GM12878 (cell line): ENCODE data around the gene GNG12. TPM values are rescaled to one million over a fixed set of nuclear protein-coding genes. Genes with fewer than 3 reads are reported as not detected.

Experiments
- ATAC-seq: fragments of 200-7000 bp; cut with Tn5 transposase; 3 replicates; pipeline ENCODE4 v1.9.1; 2020; ENCODE audit warnings: mild to moderate bottlenecking, moderate library complexity
- BruUV-seq: library from RNA; stranded (reverse); fragments of 400-500 nt; replicated peaks from 2 replicates; lab custom pipeline; 2021; lab: Mats Ljungman, UMichigan
- CTCF ChIA-PET: fragments of 300-600 bp; sonication (Branson Sonifier 250); formaldehyde crosslinking; extraction: SDS; loops from one replicate; lab custom pipeline; 2021; ENCODE audit warnings: inconsistent platforms; lab: Yijun Ruan, JAX
- POLR2A ChIA-PET: fragments of 350-600 bp; formaldehyde crosslinking; extraction: SDS; loops from one replicate; lab custom pipeline; 2021; ENCODE audit warnings: inconsistent platforms; lab: Charles Lee
- RAD21 ChIA-PET: fragments of 300-600 bp; sonication (Branson Sonifier 250); formaldehyde crosslinking; loops from one replicate; lab custom pipeline; 2023; ENCODE audit warnings: antibody characterized with exemption; ENCODE audit not compliant: unreplicated experiment; lab: Charles Lee
- SMC1A ChIA-PET: fragments of 300-600 bp; sonication (Branson Sonifier 250); formaldehyde crosslinking; loops from one replicate; lab custom pipeline; 2023; ENCODE audit not compliant: unreplicated experiment, uncharacterized antibody; lab: Charles Lee
- DNase-seq: peaks from one replicate; pipeline ENCODE4 v3.0.0-alpha.2; 2011; ENCODE audit warnings: low read depth, low spot score
- FAIRE-seq: peaks from 3 replicates; lab custom pipeline; 2011; peaks lifted over from hg19 to GRCh38; lab: Jason Lieb, UNC
- H2AFZ ChIP-seq: 2 replicates; pipeline ENCODE4 v1.6.0; 2011; ENCODE audit warnings: low read depth, low read length, control low read depth; ENCODE audit not compliant: control insufficient read depth
- H3K27ac ChIP-seq: 2 replicates; pipeline ENCODE4 v1.5.1; 2011; ENCODE audit warnings: control low read depth; ENCODE audit not compliant: control insufficient read depth, insufficient read depth
- H3K27me3 ChIP-seq, 2 experiments: replicated peaks in 1 of 2; 2 replicates each; pipeline versions ENCODE4 v1.6.0 to v1.6.1; 2011; ENCODE audit warnings: low read length in 1 of 2; ENCODE audit not compliant: control insufficient read depth in 2 of 2, insufficient read depth in 2 of 2
- H3K36me3 ChIP-seq, 2 experiments: 2 replicates each; pipeline ENCODE4 v1.5.1; 2011; ENCODE audit warnings: low read length in 1 of 2; ENCODE audit not compliant: control insufficient read depth in 2 of 2, insufficient read depth in 2 of 2
- H3K4me1 ChIP-seq: 2 replicates; pipeline ENCODE4 v1.6.1; 2011; ENCODE audit warnings: mild to moderate bottlenecking, low read length, moderate library complexity, mixed read lengths; ENCODE audit not compliant: control insufficient read depth, insufficient read depth
- H3K4me2 ChIP-seq: 2 replicates; pipeline ENCODE4 v1.6.0; 2011; ENCODE audit warnings: control low read depth; ENCODE audit not compliant: control insufficient read depth, insufficient read depth
- H3K4me3 ChIP-seq: fragments of 200-600 bp; sonication (generic); 2 replicates; pipeline ENCODE4 v1.5.1; 2016
- H3K79me2 ChIP-seq: 2 replicates; pipeline ENCODE4 v1.6.0; 2011; ENCODE audit warnings: low read length; ENCODE audit not compliant: control insufficient read depth, insufficient read depth
- H3K9ac ChIP-seq: 2 replicates; pipeline ENCODE4 v1.8.0; 2011; ENCODE audit warnings: low read length, control low read depth, mixed read lengths; ENCODE audit not compliant: control insufficient read depth, insufficient read depth
- H3K9me3 ChIP-seq: replicated peaks from 3 replicates; pipeline ENCODE4 v1.5.1; 2011; ENCODE audit warnings: mild to moderate bottlenecking, low read length; ENCODE audit not compliant: control insufficient read depth, insufficient read depth
- H4K20me1 ChIP-seq: 2 replicates; pipeline ENCODE4 v1.6.0; 2011; ENCODE audit not compliant: control insufficient read depth, insufficient read depth
- DPF2 ChIP-seq: fragments of 450-650 bp; IDR thresholded peaks from 2 replicates; pipeline ENCODE4 v1.6.1; 2017; ENCODE audit warnings: mild to moderate bottlenecking
- GATAD2B ChIP-seq: fragments of 450-650 bp; conservative IDR thresholded peaks from 2 replicates; pipeline ENCODE4 v1.6.1; 2017; ENCODE audit warnings: low read depth, mild to moderate bottlenecking, moderate library complexity
- POU2F2 ChIP-seq: IDR thresholded peaks from 3 replicates; pipeline ENCODE4 v1.6.1; 2011; ENCODE audit warnings: low read depth, mild to moderate bottlenecking, low read length, borderline replicate concordance
- RELA ChIP-seq: fragments of 450-650 bp; IDR thresholded peaks from 2 replicates; pipeline ENCODE4 v1.8.0; 2014; ENCODE audit warnings: borderline replicate concordance; ENCODE audit not compliant: partially characterized antibody
- ZNF24 ChIP-seq: fragments of 450-650 bp; IDR thresholded peaks from 2 replicates; pipeline ENCODE4 v1.6.1; 2017; ENCODE audit warnings: antibody characterized with exemption, mild to moderate bottlenecking
- WGBS: methylation state at CpG from one replicate; pipeline ENCODE4 v1.1.6; 2016; ENCODE audit warnings: low lambda C conversion rate; ENCODE audit not compliant: insufficient replicate concordance, insufficient coverage; ENCODE audit errors: missing lambda C conversion rate; 5-methylcytosine and 5-hydroxymethylcytosine counted together
- in situ Hi-C: fragments of 300-500 bp; cut with MboI; formaldehyde crosslinking; loops from 9 replicates; pipeline ENCODE4 v1.14.3; 2018; ENCODE audit warnings: mixed read lengths
- intact Hi-C: fragments of 100-400 bp; cut with micrococcal nuclease; formaldehyde crosslinking; loops from one replicate; pipeline ENCODE4 v1.14.2; 2022; ENCODE audit not compliant: unreplicated experiment
- polyA plus RNA-seq, 11 experiments: library from polyadenylated mRNA; depleted of rRNA in 4 of 11; unstranded in 6 of 11; stranded (reverse) in 5 of 11; fragments of >200 nt; fragmentation: Nextera tagmentation in 4 of 11; fragmentation: Illumina TruSeq in 1 of 11; extraction: Ambion mirVana in 4 of 11; extraction: Trizol in 1 of 11; gene quantifications; 1 replicate in 1 of 11; 2 replicates in 10 of 11; pipeline versions ENCODE4 v1.2.1 to v1.2.3, GENCODE V29; 2011 to 2016; ENCODE audit warnings: inconsistent platforms in 2 of 11, missing spikeins in 2 of 11, low read depth in 1 of 11
- total RNA-seq, 4 experiments: library from RNA; depleted of rRNA in 3 of 4; stranded (reverse); fragments of >200 nt in 3 of 4; fragmentation: Illumina TruSeq in 1 of 4; extraction: Trizol in 1 of 4; gene quantifications; 2 replicates each; pipeline versions ENCODE4 v1.2.1 to v1.2.3, GENCODE V29; 2013 to 2021

GNG12 gene
- total and polyA plus RNA-seq, 10 of the 15 experiments (the other 5 are each of a cell fraction or from before 2014, with no cell fraction given), result 0.22 to 32.8 (median 0.35) TPM

- no peak for TF ChIP-seq POU2F2
Observed at GRCh38 chr1:67834246-67834877, 1.1 kb upstream of the GNG12 start (continued).

- Histone ChIP-seq H3K27ac (no peak overlapping the region), H3K27me3 (peaks cover 6 to 11% of the 10 kb centered on the region in 2 experiments; a peak in 3 of 4 replicates), H3K79me2 (no peaks in the 10 kb centered on the region), H3K4me3 (no peak overlapping the region), H4K20me1 (no peaks in the 10 kb centered on the region), H3K9me3 (no peaks in the 10 kb centered on the region), H2AFZ (no peak overlapping the region), H3K36me3 (no peaks in the 10 kb centered on the region), H3K4me2 (no peak overlapping the region; the same call in 1 of the 2 replicates), H3K9ac (no peak overlapping the region), H3K4me1 (no peaks in the 10 kb centered on the region)
- intact Hi-C loops (loop anchor here (5.0 kb wide), 1 partner anchor 61 kb away; no protein-coding TSS in a partner anchor), in situ Hi-C loops (no loop called here)
- ChIA-PET CTCF (interaction anchor here (8.0 to 16.7 kb wide), 2 partner anchors 17 to 65 kb away, joined by 87 to 298 read pairs; no protein-coding TSS in a partner anchor), SMC1A (interaction anchor here (1.8 to 47.8 kb wide), 7 partner anchors 10 to 60 kb away, joined by 6 to 1058 read pairs (median 45); no protein-coding TSS in a partner anchor), RAD21 (interaction anchor here (1.3 to 15.4 kb wide), 5 partner anchors 14 to 148 kb away, joined by 3 to 320 read pairs (median 13); partner anchors contain the start of gene GADD45A), POLR2A (interaction anchor here (1.1 to 10.8 kb wide), 3 partner anchors 14 to 63 kb away, joined by 3 to 155 read pairs (median 36); no protein-coding TSS in a partner anchor)
- 42% methylated on average over 21 of the region's 21 CpGs for WGBS
- DNase-seq (no peak), ATAC-seq (peak; percentile 4; the same call in 1 of the 3 replicates), FAIRE-seq (no peak)
- TF ChIP-seq ZNF24, result no peak
- peak; percentile 60; the same call in 1 of the 2 replicates for TF ChIP-seq GATAD2B
- no peak for TF ChIP-seq RELA
- peak; percentile 53 for TF ChIP-seq DPF2
- BruUV-seq, result no TSS peak
Observed at GRCh38 chr1:67833602-67833940, 304 bp upstream of the GNG12 start.
